ENCODE results near the gene PTX3.

PTX3 gene

DNA sequence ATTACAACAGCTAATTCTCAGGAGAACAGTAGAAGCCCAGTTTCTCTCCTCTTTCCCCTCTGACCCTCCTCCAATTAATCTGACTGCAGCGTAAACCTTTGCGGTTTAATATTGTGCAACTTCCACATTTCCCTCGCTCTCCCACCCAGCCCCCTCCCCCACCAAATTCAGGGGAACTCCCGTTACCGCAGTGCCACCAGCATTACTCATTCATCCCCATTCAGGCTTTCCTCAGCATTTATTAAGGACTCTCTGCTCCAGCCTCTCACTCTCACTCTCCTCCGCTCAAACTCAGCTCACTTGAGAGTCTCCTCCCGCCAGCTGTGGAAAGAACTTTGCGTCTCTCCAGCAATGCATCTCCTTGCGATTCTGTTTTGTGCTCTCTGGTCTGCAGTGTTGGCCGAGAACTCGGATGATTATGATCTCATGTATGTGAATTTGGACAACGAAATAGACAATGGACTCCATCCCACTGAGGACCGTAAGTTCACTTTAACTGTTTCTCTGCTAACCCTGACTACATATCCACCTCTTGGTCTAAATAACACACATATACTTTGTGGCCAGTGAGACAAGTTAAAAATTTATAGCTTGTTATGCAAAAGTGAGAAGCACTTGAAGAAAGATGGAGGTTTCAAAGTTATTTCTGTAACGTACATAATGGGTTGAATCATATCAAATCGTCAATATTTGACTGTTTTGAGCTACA lies at the start of gene PTX3:
Gene PTX3, plus strand, starts transcription at position 268 of the 709 bp plus-strand sequence. Its CDS starts 84 bp downstream, at position 352.
- no peak for DNase-seq (ENCODE audit: low read depth in 1 of 2, low spot score in 1 of 2)

DNA sequence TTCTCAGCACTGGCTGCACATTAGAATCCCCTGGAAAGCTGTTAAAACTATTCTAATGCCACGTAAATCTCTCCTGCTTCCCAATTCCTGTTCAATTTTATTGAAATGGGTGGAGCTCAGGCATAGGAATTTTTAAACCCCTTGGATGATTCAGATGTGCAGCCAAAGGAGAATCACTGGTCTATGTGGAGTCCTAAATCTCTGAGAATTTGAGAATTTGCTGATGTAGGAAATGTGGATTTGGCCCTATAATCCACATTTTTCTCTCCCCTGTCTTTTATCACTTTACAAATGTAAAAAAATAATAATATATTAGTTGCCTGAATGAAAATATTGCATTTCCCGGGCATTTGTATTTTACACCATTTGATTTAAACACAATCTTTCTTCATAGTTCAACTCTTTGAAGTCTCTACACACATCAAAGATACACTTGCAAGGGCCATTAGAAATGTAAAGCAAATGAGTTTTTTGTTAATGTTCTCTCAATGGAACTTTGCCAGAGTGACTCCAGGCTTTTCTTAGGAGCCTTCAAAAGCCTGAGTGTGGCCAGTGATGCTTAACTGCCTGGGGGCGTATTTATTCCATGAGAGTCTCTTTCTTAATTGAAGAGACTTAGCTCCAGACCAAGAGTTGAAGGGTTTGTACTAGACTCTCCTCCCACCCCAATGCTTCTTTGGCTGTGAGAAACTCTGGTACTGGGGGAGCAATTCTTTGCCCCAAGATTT lies 48.8 kb upstream of the PTX3 start:
- no peak for DNase-seq (ENCODE audit: low read depth in 1 of 2, low spot score in 1 of 2)

DNA sequence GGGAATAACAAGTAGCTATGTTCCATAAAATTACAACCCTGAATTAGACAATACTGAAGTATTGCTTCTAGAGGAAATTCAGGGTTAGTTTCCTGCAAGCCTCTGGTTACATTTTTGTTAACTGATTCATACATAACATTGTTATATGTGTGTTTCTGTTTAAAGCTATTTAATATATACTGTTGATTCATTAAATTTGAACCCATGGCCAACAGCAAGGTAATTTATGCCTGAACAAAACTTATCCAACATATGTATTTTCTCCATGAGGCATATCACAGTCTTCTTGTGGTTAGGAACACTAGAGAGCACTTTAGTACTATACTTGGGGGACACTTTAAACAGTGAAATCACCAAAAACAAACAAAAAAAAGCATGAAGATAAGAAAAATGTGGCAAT lies 47.7 kb upstream of the PTX3 start:
- no peak for DNase-seq (ENCODE audit: low read depth in 1 of 2, low spot score in 1 of 2)

DNA sequence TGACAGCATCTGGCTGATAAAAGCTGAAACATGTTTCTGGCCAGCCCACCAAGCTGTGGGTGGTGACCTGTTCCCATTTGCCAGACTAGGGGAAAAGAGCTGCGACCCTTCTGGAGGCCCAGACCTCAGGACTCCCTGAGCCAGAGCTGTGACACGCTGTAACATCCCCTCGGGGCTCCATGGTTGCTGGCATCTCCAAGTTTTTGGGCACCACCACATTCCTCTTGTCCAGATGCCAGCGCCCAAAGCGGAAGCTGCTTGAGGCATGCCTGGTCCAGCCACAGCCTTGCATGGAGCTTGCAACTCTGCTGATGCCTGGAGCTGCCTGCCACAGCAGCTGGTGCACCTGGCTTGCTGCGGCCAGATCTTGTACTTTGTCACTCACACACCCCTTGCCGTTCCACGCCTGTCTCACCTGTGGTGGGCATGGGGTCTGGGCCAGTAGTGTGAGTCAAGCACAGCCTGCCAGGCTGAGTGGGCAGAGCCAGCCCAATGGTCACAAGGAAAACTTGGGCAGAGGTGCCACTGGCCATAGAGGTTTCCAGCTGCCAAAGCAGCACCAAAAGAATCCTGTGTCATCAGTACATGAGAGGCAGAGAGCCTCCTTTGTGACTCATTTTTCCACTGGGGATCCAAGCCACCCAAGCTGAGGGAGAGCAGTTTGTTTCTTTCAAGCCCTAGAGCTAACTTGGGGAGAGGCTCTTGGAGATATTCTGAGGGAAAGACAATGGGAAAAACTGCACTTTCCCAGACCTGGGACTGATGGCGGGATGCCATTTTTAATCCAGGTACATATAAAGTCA lies 45.7 kb upstream of the PTX3 start:
- DNase-seq (ENCODE audit: low read depth in 1 of 2, low spot score in 1 of 2): no peak

DNA sequence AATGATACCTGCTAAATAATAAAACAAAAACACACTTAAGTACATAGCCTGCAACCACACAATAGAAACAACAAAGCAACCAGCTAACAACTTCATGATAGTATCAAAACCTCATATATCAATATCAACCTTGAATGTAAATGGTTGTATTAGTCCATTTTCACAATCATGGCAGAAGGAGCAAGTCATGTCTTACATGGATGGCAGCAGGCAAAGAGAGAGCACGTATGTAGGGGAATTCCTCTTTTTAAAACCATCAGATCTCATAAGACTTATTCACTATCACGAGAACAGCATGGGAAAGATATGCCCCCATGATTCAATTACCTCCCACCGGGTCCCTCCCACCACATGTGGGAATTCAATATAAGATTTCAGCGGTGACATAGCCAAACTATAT lies 44.5 kb upstream of the PTX3 start:
- DNase-seq (ENCODE audit: low read depth in 1 of 2, low spot score in 1 of 2): no peak

DNA sequence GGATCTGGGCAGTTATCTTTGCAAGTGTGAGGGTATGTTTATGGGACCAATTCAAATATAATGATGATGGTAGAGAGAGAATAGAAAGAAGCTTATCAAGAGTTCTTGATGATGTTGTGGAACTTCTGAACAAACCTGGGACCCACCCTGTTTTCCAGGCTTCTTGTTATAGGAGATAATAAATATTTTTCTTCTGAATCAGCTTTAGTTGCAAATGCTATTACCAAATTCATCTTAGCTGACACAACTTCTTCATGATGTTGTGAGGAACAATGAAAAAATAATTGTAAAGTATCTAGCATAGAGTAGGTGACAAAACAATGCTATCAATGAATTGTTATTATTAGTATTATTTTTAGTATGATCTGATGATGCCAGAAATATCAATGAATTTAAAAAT lies 43.5 kb upstream of the PTX3 start:
- no peak for DNase-seq (ENCODE audit: low read depth in 1 of 2, low spot score in 1 of 2)

DNA sequence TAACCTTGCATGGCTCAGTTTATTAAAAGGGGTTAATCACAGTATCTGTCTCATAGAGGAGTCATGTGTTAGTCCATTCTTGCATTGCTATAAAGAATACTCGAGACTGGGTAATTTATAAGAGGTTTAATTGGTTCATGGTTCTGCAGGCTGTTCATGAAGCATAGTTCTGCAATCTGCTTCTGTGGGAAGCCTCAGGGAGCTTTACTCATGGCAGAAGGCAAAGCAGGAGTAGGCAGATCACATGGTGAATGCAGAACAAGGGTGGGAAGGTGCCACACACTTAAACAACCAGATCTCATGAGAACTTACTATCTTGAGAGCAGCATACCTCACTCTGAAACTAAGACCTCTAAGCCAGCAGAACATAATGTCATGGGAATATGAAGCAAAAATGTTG lies 42.2 kb upstream of the PTX3 start:
- no peak for DNase-seq (ENCODE audit: low read depth in 1 of 2, low spot score in 1 of 2)

DNA sequence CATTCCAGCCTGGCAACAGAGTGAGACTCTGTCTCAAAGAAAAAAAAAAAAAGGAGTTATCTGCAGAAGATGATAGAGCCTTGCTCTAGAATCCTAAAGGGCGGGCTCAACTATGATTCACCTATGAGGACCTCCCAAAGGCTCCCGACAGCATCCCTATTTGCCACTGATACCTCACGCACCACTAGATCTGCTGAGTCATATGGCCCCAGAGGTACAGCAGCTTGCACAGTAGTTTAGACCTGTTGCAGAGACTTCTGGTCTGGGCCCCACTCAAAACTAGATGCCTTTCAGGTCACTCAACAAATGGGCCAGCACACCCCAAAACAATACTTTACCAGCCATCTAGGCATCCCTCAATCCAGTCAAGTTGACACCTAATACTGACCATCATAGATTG lies 38.1 kb upstream of the PTX3 start:
- DNase-seq (ENCODE audit: low read depth in 1 of 2, low spot score in 1 of 2): no peak

DNA sequence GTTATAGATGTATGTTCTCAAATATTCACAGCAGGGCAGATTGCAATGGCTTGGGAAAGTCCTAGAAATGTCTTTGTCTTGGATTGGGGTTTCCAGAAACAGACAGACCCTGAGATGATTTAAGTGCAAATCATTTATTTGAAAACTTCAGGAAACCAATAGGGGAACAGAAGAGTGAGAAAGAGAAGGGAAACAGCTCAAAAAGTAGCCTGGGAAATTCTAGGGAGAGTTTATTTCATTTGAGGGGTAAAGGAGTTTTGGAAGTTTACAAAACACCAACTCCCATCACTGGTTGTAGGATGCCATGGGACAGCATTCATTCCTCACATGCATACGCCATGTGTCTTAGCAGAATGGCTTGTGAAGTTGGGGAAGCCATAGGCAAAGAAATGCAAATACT lies 32.3 kb upstream of the PTX3 start:
- DNase-seq (ENCODE audit: low read depth in 1 of 2, low spot score in 1 of 2): no peak

DNA sequence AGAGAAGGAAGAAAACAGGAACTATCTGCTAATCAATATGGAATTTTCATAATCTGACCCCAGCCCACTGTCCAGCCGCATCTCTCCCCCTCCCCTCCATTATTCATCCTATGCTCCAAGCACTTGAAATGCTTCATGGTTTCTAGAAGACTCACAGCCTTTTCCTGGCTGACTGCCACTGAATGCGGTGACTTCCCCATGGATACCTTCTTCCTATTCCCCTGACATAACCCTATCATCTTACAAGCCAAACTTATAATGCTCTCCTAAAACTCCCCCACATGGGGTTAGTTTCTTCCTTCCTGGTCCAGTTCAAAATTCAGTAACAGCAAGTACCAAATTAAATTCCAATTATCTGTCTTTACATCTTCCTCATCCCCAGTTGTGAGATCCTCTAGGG lies 31.2 kb upstream of the PTX3 start:
- DNase-seq (ENCODE audit: low read depth in 1 of 2, low spot score in 1 of 2): no peak

DNA sequence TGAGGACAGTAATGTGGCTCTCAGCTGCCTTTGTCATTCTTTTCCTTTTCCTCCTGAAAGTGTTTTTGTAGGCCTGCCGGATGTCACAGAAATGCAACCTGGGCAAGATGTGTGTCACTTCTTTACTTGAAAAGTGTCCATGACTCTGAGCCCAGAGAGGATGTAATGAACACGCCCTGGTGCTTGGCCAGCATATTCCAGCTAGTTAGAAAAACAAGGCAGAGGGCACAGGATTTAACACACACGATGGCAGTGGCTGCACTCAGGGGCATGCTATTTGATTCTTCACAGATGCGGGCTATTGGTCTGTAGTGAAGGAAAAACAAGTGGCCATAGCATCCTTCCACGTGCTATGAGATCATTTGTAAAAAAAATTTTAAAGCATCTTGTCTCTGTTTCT lies 30.3 kb upstream of the PTX3 start:
- no peak for DNase-seq (ENCODE audit: low read depth in 1 of 2, low spot score in 1 of 2)

DNA sequence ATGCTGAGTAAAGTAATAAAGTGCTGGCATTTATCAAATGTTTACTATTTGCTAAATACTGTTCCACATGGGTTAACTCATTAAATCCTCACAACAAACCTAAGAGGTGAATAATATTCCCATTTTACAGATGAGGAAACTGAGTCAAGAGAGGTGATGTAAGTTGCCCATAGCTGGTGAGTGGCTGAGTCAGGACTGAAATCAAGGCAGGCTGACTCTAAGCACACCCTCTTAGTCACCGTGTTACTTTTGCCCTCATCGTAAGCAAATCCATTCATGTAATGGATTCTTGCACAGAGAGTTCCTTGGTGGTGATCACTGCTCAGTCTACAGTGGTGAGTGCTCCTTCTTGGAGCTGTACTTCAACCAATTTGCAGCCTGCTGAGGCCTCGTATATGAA lies 28.9 kb upstream of the PTX3 start:
- DNase-seq (ENCODE audit: low read depth in 1 of 2, low spot score in 1 of 2): no peak

DNA sequence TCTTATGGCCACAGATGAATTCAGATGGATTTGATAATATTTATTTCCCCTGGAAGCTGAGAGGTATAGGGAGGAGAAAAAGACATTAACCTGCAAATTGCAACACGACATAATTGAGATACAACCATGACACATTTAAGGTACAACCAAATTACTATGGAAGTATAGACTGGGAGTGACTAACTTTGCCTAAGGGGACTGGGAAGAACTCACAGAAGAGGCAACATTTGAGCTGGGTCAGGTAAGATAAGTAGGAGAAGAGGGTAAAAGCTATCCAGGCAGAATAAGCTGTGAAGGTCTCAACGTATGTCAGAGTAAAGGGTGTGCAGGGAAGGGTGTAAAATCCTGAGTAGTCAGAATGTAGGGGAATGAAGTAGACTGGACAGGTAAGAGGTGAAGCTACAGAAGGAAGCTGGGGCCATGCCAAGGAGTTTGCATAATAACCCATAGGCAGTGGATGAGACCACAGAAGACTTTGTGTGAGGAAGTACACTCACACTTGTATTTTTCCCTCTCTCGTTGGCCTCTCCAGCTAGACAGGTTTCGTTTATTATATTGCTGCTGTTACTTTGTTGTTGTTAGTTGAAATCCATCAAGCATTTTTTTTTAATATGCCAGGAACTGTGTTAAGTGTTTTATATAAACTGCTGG lies 28.0 kb upstream of the PTX3 start:
- DNase-seq (ENCODE audit: low read depth in 1 of 2, low spot score in 1 of 2): no peak

DNA sequence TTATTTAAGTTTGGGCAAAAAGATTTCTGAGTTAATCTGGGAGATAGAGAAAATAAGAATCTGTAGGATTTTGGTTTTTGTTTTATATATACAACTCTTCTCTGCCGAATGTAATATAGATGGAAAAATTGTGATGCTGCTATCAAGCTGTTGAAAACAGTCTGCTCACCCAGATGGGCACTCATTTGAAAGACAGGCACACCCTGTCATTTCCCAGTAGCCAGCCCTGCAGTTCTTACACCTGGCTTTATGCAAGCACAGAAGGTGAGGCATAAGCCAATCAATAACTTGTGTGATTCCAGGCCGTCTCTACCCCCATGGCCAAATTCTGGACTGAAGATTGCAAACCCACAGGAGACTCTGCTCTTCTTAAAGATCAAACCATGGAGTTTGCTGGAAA lies 27.1 kb upstream of the PTX3 start:
- DNase-seq (ENCODE audit: low read depth in 1 of 2, low spot score in 1 of 2): no peak

DNA sequence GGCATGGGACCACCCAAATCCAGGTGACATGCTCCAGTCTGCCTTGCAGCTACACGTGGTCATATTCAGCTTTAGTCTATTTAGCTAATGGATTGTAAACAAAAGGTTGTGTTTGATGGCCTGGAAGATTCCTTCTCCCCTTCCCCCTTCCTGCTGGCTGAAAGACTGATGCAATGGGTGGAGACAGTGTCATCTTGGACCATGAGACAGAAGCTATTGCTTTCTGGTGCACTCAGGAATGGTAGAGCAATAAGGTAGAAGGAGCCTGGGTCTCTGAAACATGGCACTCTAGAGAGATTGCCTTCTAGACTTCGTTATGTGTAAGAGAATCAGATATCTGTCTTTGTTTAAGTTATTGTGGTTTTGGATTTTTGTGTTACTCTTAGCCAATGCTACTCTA lies 25.7 kb upstream of the PTX3 start:
- DNase-seq (ENCODE audit: low read depth in 1 of 2, low spot score in 1 of 2): no peak

DNA sequence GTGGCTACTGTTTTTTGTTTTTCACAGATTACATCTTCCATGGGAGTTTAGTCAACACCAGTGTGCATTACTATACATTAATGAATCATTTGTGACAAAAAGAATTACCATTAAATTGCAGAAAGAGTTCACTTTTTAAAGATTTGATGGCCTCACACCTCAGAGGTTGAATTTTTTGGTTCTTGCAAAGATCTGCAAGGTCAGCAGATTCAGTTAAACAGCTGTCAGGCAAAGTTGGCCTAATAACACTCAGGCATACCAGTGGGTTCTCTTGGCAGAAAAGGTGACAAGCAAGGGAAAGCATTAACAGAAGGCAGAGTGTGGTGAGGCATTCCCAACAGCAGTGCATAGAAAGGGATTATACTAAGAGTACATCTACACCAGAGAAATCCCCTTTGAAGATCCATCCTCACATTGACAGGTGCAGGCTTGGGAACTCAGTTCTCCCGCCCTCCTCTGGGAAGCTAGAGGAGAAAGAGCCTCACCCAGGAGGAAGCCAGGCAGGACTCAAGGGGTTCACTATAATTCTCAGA lies 24.3 kb upstream of the PTX3 start:
- no peak for DNase-seq (ENCODE audit: low read depth in 1 of 2, low spot score in 1 of 2)

DNA sequence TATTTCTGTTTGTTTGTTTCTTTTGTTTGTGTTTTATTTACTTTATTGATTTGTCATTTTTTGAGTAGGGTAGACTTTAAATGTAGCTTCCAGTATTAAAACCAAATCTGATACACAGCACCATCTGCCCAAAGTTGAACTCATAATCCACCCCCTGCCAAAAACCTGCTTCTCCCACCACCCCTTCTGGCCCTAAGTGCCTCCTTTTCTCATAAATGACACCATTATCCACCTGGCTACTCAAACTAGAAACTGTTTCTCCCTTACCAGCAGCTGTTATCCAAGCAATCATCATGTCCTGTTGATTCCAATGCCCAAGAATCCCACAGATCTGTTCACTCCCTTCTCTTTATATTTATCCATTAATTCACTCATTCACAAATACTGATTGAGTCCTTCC lies 21.8 kb upstream of the PTX3 start:
- no peak for DNase-seq (ENCODE audit: low read depth in 1 of 2, low spot score in 1 of 2)

DNA sequence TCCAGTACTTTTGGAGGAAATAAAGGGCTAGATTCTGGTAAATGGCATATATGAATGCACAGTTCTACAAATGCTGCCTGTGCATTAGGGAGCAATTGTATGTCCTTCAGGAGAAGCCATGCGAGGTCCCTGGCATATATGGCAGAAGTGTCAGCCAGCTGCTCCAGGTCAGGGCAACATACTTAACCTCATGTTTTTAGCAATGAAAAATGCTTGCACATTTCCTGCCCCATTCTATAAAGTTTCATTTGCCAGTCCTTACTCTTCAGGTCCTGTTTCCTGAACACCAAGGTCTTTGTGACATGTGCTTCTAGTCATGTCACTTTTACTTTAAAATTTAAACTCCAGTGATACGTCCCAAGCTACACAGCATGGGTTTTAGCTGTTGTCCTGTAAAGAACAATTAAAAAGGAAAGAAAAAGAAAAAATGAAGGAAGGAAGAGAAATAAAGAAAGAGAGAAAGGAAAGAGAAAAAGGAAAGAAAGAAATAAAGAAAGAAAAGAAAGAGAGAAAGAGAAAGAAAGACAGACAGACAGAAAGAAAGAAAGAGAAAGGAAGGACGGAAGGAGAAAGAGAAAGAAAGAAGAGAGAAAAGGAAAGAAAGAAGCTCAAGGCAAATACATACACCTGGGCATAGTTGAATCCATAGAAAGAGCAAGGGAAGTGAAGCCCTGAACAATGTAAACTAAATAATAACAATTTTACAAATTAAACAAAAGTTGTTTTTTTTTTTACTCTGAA lies 20.1 kb upstream of the PTX3 start:
- no peak for DNase-seq (ENCODE audit: low read depth in 1 of 2, low spot score in 1 of 2)

DNA sequence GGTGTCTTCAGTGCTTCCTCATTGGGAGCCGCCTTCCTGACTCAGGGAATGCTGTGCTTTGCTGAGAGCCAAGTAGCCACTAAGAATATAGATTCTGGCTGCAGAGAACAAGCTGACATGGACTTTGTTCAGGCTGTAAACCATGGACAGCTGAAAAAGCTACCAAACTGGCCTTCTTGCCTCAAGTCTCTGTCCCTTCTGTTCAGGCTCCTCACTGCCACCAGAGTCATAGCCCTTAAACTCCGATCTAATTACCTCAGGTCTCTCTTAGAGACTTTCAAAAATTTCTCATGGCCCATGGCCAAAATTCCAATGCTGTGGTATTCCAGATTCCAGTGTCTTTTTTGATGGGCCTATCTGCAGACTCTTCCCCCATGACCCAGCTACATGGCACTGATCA lies 19.4 kb upstream of the PTX3 start:
- DNase-seq (ENCODE audit: low read depth in 1 of 2, low spot score in 1 of 2): no peak

DNA sequence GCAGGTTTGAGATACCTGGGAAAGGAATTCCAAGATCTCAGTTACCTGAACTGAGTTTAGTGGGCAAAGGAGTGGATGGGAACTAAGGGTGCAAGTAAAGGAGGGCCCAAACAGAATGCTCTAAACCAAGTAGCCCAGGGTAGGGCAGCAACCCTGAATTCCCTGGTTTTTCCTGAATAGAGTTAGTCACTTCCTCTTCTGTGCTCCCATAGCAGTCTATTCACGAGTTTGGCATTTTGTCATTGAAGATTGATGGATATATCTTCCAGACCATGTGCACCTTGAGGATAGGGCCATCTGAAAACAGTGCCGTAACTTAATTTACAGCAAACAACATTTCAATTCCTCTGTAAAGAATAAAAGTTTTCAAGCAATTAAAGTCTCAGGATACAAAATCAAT lies 18.5 kb upstream of the PTX3 start:
- no peak for DNase-seq (ENCODE audit: low read depth in 1 of 2, low spot score in 1 of 2)
